ENCODE measurements around the gene SMC1A.
"Not testable (repeated sequence)": the region's sequence is repeated elsewhere in the genome, so short reads cannot be mapped to it uniquely, and the experiment has no call there.

SMC1A gene

GRCh38 chrX:53422086-53422860 is at the start of gene SMC1A:
Gene SMC1A (minus strand): TSS chrX:53422654. CDS start chrX:53422600, 54 bp downstream.
- DNase-seq (ENCODE audit: low read depth in 2 of 3, low spot score in 2 of 3): peak; percentile 68 to 91 (median 91)

- no peak for DNase-seq (ENCODE audit: low read depth in 2 of 3, low spot score in 2 of 3)
Observed at GRCh38 chrX:53471346-53471745, 48.9 kb upstream of the SMC1A start.

GRCh38 chrX:53468659-53469058 is 46.2 kb upstream of the SMC1A start:
- not testable (repeated sequence) for DNase-seq (ENCODE audit: low read depth in 2 of 3, low spot score in 2 of 3)

DNA sequence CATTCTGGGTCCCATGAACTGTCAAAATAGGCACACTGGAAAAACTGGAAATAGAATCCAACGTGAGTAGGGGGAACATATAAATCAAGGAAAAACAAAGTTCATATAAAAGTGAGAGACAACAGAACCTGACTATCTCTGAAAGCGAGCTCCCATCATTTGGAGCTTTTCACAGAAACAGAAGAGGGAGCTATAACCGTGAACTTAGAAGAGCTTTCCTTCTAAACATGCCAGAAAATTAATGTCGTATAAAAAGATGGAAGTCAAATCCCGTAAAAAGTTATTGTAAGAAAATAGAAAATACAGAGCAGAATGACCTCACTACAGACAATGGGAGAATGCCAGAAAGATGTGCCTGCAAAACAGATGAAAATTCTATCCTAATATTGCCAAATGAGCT is 35.6 kb upstream of the SMC1A start:
- DNase-seq (ENCODE audit: low read depth in 2 of 3, low spot score in 2 of 3): no peak

DNA sequence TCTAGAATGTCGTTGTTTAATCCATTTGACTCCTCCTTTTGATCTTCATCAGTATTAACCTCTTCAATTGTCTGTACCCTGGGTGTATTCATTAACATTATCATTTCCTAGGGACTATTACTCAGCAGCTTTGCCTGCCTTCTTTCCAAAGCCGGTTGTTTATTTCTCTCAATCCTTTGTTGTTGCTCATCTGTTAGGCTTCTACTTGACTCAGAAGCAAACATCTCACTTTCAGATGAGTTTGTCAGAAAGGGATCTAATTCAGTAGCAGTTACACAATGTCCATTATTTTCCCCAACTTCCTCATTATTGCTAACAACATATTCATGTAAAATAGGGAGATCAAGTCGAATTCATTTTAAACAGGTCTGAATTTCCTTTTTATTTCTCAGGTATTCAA is 33.8 kb upstream of the SMC1A start:
- no peak for DNase-seq (ENCODE audit: low read depth in 2 of 3, low spot score in 2 of 3)

- no peak for DNase-seq (ENCODE audit: low read depth in 2 of 3, low spot score in 2 of 3)
Observed at GRCh38 chrX:53452812-53453211, 30.4 kb upstream of the SMC1A start.

DNA sequence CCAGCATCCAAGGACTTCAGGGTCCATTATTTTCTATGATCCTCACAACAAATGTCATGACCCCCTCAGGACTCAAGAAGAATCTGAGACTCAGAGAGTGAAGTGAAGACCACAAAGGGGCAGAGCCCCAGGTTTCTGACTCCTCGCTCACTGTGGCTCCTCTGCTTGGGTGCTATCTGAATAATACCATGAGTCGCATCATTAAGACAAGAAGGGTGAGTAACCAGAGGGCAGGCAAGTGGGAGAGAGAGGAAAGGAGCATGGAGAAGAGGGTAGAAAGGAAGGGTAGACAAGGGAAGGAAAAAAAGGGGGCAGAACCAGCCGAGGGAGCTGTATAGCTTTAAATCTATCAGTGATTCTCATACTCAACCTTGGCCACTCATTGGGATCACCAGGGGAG is 27.2 kb upstream of the SMC1A start:
- DNase-seq (ENCODE audit: low read depth in 2 of 3, low spot score in 2 of 3): no peak

- DNase-seq (ENCODE audit: low read depth in 2 of 3, low spot score in 2 of 3): no peak
Observed at GRCh38 chrX:53447441-53447840, 25.0 kb upstream of the SMC1A start.

DNA sequence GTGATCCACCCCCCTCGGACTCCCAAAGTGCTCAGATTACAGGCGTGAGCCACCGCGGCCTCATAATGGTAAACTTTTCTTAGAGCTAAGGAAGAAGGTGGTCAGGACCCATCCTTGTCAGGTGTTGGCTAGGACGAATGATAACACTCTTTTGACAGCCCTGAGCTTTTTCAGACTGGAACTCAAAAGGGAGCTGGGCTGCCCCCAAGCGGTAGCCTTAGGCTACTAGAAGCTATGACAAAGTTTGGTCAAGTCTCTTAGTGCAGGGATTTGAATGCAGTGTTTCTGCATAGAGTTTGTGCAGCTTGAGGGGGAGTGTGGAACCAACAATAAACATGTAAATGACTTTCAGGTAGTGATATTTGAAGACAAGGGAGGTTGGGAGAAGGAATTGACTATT is 23.5 kb upstream of the SMC1A start:
- no peak for DNase-seq (ENCODE audit: low read depth in 2 of 3, low spot score in 2 of 3)

GRCh38 chrX:53442322-53442631 is 19.8 kb upstream of the SMC1A start:
- no peak for DNase-seq (ENCODE audit: low read depth in 2 of 3, low spot score in 2 of 3)

GRCh38 chrX:53441531-53442321 is 19.3 kb upstream of the SMC1A start:
- peak; percentile 40 to 59 (median 50) for DNase-seq (ENCODE audit: low read depth in 2 of 3, low spot score in 2 of 3)

DNA sequence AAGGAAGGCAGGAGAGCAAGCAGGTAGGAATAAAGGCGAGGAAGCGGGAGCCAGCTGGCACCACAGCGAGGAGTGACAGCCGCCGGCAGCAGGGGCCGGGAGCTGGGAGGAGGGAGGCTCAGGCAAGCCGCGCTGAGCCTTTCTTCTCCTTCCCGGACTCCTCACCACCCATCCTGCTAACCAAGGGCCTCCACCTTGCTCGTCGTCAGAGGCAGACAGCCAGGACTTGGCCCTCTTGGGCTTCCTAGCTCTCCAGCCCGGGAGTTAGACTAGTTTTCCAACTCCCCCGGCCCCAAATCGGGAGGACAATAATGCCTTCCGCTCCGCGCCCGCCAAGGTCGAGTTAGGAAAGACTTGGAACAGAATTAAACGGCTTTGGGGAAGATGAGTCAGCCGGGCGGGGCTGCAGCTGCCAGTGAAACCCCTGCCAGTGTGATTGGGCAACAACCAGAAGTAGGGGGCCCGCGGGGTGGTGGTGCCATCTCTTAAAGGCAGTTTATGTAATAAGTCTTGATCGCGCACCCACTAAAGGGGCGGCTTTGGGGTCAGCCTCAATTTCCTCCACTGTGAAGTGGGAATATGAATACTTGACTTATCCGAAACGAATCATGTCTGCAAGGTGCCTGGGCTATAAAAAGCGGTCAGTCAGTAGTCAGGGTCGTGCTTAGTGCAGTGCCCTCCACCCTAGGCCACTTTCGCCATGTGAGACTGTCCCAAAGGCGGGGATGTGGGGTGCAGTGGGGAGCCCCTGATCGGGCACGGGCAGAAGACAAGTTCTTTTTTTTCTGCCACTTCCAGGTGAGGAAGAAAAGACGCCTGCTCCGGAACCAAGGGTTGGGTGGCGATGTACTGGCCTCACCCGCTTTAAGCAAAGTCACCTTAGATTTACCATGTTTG is 18.4 kb upstream of the SMC1A start:
- DNase-seq (ENCODE audit: low read depth in 2 of 3, low spot score in 2 of 3): no peak

DNA sequence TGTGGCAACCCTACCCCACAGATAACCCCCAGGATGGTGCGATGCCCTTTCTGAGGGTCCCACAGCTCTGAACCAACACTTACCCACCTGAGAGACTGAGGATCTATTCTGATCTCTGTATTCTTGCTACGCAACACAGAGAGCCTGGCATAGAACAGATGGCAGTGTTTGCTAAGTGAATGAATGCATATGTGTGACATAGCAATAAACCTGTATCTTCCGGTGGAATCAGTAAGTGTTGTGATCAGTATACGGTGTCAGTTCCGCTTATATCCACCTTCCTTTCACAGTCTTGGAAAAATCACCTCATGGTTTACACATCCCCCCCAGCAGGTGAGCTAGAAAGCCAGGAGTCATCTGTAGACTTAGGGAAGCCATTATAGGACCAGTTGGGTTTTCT is 17.6 kb upstream of the SMC1A start:
- DNase-seq (ENCODE audit: low read depth in 2 of 3, low spot score in 2 of 3): no peak

DNA sequence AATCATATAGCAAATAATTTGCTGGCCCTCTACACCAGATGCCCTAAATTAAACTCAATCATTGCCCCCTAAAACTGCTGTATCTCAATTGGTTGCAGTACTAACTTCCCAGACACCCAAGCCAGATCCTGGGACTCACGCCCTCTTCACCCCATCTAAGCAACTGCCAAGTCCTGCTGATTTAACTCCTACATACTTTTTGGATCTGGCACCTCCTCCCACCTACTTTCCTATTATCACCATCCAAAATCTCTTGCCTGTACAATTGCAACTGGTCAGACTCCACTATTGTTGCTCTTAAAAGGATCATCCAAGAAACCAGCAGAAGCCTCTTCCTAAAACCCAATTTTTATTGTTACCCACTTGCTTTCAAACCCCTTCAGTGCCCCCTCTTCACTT is 16.4 kb upstream of the SMC1A start:
- DNase-seq (ENCODE audit: low read depth in 2 of 3, low spot score in 2 of 3): no peak

DNA sequence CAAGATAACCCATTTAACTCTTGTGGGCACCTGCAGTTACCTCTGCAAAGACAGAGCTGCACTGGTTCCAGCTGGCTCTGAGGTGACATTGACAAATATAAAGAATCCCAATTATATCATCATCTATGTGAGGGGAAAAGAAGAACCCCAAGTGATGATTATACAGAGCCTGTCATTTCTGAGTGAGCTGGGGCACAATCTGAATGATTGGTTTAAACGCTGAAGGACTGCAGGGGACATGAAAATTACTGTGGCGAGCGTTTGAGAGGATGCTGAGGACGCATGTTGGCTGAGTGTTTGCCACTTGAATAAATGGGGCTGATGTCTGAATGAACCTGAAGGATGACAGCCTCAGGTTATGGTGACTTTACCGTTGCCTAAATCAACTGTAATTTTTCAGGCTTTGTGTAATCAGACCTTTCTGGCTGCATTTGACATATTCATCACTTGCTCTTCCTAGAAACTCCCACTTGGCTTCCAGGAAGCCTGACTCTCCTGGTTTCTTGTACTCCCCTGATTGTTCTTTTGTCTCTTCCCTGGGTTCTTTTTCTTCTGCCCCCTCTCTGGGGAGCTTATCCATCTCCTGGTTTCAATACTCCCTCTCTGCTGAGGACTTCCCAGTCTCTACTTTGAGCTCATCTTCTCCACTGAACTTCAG is 15.8 kb upstream of the SMC1A start:
- no peak for DNase-seq (ENCODE audit: low read depth in 2 of 3, low spot score in 2 of 3)

- DNase-seq (ENCODE audit: low read depth in 2 of 3, low spot score in 2 of 3): no peak
Observed at GRCh38 chrX:53437206-53437605, 14.8 kb upstream of the SMC1A start.

DNA sequence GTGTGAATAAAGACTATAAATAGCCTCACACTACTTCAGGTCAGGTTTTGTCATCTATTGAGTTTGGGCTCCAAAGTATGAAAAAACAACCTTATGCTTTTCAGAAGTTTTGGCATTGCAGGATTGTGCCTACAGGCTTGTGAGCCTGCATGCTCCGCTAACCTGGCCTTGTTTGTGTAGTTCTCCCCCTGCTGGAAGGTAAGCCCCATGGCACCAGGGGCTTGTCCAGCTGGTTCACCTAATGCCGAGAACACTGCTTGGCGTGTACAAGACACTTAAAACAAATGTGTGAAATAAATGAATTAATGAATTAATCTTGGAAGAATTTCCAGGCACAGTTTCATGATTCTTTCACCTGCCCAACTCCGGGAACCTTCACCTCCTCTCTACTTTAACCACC is 13.5 kb upstream of the SMC1A start:
- DNase-seq (ENCODE audit: low read depth in 2 of 3, low spot score in 2 of 3): no peak

GRCh38 chrX:53433651-53434639 is 11.5 kb upstream of the SMC1A start, which contains the start of gene HSD17B10:
Gene HSD17B10 (minus strand): TSS chrX:53434370. CDS start chrX:53434345, 25 bp downstream.
- DNase-seq (ENCODE audit: low read depth in 2 of 3, low spot score in 2 of 3): peak; percentile 51 to 70 (median 62)

DNA sequence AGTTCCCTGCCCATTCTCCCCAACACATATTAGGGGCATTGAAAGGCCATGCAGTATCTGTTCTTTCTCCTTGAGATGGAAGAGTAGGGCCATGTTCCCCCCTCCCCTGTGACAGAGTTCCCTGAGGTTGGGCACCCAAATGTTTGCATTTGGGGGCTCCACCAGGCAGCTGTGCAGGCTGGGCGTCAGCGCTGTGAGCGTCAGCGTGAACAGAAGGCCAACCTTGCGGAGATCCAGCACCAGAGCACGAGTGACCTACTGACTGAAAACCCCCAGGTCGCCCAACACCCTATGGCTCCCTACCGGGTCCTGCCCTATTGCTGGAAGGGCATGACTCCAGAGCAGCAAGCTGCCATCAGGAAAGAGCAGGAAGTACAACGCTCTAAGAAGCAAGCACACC is 7.8 kb upstream of the SMC1A start:
- no peak for DNase-seq (ENCODE audit: low read depth in 2 of 3, low spot score in 2 of 3)

GRCh38 chrX:53429755-53430154 is 7.3 kb upstream of the SMC1A start:
- no peak for DNase-seq (ENCODE audit: low read depth in 2 of 3, low spot score in 2 of 3)

All from activated CD8-positive, alpha-beta memory T cell treated with anti-CD3 and anti-CD28 coated beads for 48 hours (primary cell).